Upper lobe of right lung (tissue), 1 donor: ENCODE measurements around the gene TMEM259. TPM values are rescaled to one million over a fixed set of nuclear protein-coding genes. Genes with fewer than 3 reads are reported as not detected.

Source experiments
- ATAC-seq: fragments of 200-7000 bp; cut with Tn5 transposase; one replicate; pipeline ENCODE4 v1.9.1; 2020; ENCODE audit warnings: mild to moderate bottlenecking, moderate library complexity
- DNase-seq: peaks from one replicate; pipeline ENCODE4 v3.0.0-alpha.2; 2020
- H3K27ac ChIP-seq: fragments of 200-600 bp; one replicate; pipeline ENCODE4 v1.8.0; 2022
- H3K27me3 ChIP-seq: fragments of 200-600 bp; one replicate; pipeline ENCODE4 v1.8.0; 2022; ENCODE audit warnings: mild to moderate bottlenecking
- H3K36me3 ChIP-seq: fragments of 200-600 bp; one replicate; pipeline ENCODE4 v1.8.0; 2022
- H3K4me1 ChIP-seq: fragments of 200-600 bp; one replicate; pipeline ENCODE4 v1.8.0; 2022
- H3K4me3 ChIP-seq: fragments of 200-600 bp; one replicate; pipeline ENCODE4 v1.8.0; 2022; ENCODE audit warnings: mild to moderate bottlenecking
- H3K9me3 ChIP-seq: fragments of 200-600 bp; one replicate; pipeline ENCODE4 v1.8.0; 2022
- CTCF ChIP-seq: fragments of 200-600 bp; IDR thresholded peaks from one replicate; pipeline ENCODE4 v1.8.0; 2022; ENCODE audit warnings: antibody characterized with exemption
- intact Hi-C: fragments of 100-400 bp; cut with DNase I; formaldehyde crosslinking; loops from one replicate; pipeline ENCODE4 v1.11.0; 2022
- total RNA-seq: library from RNA; stranded (reverse); fragmentation: NEBNext Ultra II Directional; extraction: Animal tissue kit (Norgen Biotek cat#: 25700); gene quantifications from one replicate; pipeline ENCODE4 v1.2.1, GENCODE V29; 2021
- donor health status: DM: no; HTN: yes; CAD: no; lungs with severe emphysema.

TMEM259 gene
- total RNA-seq, 1 donor from 2014 or later = 167 TPM

GRCh38 chr19:1047696-1048147 lies 26.8 kb upstream of the TMEM259 start:
- TF ChIP-seq CTCF = no peak
- ATAC-seq (no peak), DNase-seq (no peak)
- no peaks in the 10 kb centered on the region for H3K27me3 ChIP-seq
- intact Hi-C loops = no loop called here
- H3K9me3 ChIP-seq = no peaks in the 10 kb centered on the region
- H3K27ac ChIP-seq = no peak overlapping the region
- H3K4me1 ChIP-seq = no peaks in the 10 kb centered on the region
- no peak overlapping the region for H3K4me3 ChIP-seq
- no peaks in the 10 kb centered on the region for H3K36me3 ChIP-seq

- DNase-seq = no peak
Observed at GRCh38 chr19:1046836-1047695, 26.1 kb upstream of the TMEM259 start.

GRCh38 chr19:1046117-1046626 lies 25.2 kb upstream of the TMEM259 start:
- H3K36me3 ChIP-seq = no peaks in the 10 kb centered on the region
- H3K4me3 ChIP-seq = no peak overlapping the region
- intact Hi-C loops = no loop called here
- H3K9me3 ChIP-seq = no peaks in the 10 kb centered on the region
- TF ChIP-seq CTCF = no peak
- H3K4me1 ChIP-seq = peaks cover 6% of the 10 kb centered on the region
- ATAC-seq (no peak), DNase-seq (no peak)
- H3K27me3 ChIP-seq = no peaks in the 10 kb centered on the region
- H3K27ac ChIP-seq = no peak overlapping the region

More at GRCh38 chr19:1046836-1047695, 26.1 kb upstream of the TMEM259 start:
- Histone ChIP-seq H3K27ac (no peak overlapping the region), H3K27me3 (no peaks in the 10 kb centered on the region), H3K4me1 (no peaks in the 10 kb centered on the region), H3K36me3 (no peaks in the 10 kb centered on the region), H3K4me3 (no peak overlapping the region), H3K9me3 (no peaks in the 10 kb centered on the region)
- intact Hi-C loops = no loop called here
- no peak for TF ChIP-seq CTCF
- ATAC-seq = no peak

- no peak for TF ChIP-seq CTCF
- Histone ChIP-seq H3K27ac (no peak overlapping the region), H3K4me3 (no peak overlapping the region), H3K9me3 (no peaks in the 10 kb centered on the region), H3K36me3 (no peaks in the 10 kb centered on the region), H3K4me1 (peaks cover 15% of the 10 kb centered on the region), H3K27me3 (no peaks in the 10 kb centered on the region)
- intact Hi-C loops = no loop called here
- DNase-seq = no peak
- peak; percentile 7 for ATAC-seq
Observed at GRCh38 chr19:1045247-1045603, 24.3 kb upstream of the TMEM259 start.

- intact Hi-C loops = no loop called here
- DNase-seq = no peak
- no peak overlapping the region for H3K27ac ChIP-seq
- ATAC-seq = no peak
- no peaks in the 10 kb centered on the region for H3K27me3 ChIP-seq
- peaks cover 36% of the 10 kb centered on the region for H3K4me1 ChIP-seq
- H3K9me3 ChIP-seq = no peaks in the 10 kb centered on the region
- peaks cover 2% of the 10 kb centered on the region for H3K36me3 ChIP-seq
- no peak for TF ChIP-seq CTCF
- no peak overlapping the region for H3K4me3 ChIP-seq
Observed at GRCh38 chr19:1042689-1043511, 22.0 kb upstream of the TMEM259 start.
